SK-N-SH (cell line): ENCODE measurements around the gene WDFY2.

Experiments
- CHD2 ChIP-seq: fragments of 150-350 bp; IDR thresholded peaks from 2 replicates; pipeline ENCODE4 v1.6.1; 2018; ENCODE audit warnings: low read length; ENCODE audit not compliant: partially characterized antibody
- EZH2phosphoT487 ChIP-seq: fragments of 200-600 bp; sonication (generic); IDR thresholded peaks from 2 replicates; pipeline ENCODE4 v1.6.1; 2017; ENCODE audit warnings: low read depth, mixed run types, mild to moderate bottlenecking, antibody characterized with exemption, moderate library complexity, borderline replicate concordance
- SMC3 ChIP-seq: IDR thresholded peaks from 2 replicates; pipeline ENCODE4 v1.6.1; 2012; ENCODE audit warnings: low read depth, low read length, improper control_type of control experiment
- TAF1 ChIP-seq: IDR thresholded peaks from 2 replicates; pipeline ENCODE4 v1.6.1; 2012; ENCODE audit warnings: low read depth, mild to moderate bottlenecking, low read length, moderate library complexity, borderline replicate concordance
- TCF12 ChIP-seq: IDR thresholded peaks from 2 replicates; pipeline ENCODE4 v1.4.0; 2012
- TF ChIP-seq, protein P1 (sequence below): fragments of 200-600 bp; sonication (generic); IDR thresholded peaks from 2 replicates; pipeline ENCODE4 v1.6.1; 2017; ENCODE audit warnings: antibody characterized with exemption, mild to moderate bottlenecking, moderate library complexity
- TF ChIP-seq, protein P2 (sequence below): IDR thresholded peaks from 2 replicates; pipeline ENCODE4 v1.6.1; 2012; ENCODE audit warnings: mild to moderate bottlenecking, low read depth, low read length, moderate library complexity

DNA sequence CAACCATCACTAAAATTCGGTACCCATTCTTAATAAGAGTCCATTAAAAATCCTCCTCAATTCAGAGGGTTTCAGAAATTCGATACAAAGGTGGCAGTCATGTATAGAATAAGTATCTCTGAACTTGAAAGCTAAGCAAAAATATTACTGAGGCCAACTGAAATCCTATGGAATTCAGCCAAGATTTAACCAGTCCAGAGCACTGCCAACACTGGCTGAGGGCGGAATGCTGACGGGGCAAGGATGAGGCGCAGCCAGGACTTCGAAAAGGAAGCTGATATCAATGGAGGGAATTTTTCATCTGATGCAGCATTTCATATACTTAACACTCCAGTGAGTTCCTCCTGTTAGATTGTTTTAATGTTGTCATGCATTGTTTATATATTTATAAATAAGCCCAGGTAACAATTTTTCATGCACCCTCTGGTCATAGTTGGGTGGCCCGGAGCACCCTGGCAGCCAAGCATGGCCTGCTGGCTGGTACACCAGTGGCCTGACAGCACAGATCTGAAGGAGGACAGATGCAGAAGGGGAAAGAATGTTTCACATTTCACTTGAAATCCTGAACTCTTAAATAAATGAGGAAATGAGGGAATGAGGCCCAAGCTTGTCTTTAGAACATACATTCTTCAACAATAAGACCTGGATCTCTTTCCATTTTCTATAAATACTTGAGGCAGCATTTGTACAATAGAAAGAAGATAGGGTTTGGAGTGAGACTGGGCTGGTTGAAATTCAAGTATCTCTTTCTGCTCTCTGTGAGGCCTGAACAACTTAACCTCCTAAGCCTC lies 41.5 kb downstream of the WDFY2 start:
- TF ChIP-seq TCF12 (no peak), EZH2phosphoT487 (no peak), CHD2 (no peak), SMC3 (no peak), TAF1 (no peak)
- TF ChIP-seq, protein P1, sequence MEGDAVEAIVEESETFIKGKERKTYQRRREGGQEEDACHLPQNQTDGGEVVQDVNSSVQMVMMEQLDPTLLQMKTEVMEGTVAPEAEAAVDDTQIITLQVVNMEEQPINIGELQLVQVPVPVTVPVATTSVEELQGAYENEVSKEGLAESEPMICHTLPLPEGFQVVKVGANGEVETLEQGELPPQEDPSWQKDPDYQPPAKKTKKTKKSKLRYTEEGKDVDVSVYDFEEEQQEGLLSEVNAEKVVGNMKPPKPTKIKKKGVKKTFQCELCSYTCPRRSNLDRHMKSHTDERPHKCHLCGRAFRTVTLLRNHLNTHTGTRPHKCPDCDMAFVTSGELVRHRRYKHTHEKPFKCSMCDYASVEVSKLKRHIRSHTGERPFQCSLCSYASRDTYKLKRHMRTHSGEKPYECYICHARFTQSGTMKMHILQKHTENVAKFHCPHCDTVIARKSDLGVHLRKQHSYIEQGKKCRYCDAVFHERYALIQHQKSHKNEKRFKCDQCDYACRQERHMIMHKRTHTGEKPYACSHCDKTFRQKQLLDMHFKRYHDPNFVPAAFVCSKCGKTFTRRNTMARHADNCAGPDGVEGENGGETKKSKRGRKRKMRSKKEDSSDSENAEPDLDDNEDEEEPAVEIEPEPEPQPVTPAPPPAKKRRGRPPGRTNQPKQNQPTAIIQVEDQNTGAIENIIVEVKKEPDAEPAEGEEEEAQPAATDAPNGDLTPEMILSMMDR, result no peak
- TF ChIP-seq, protein P2, sequence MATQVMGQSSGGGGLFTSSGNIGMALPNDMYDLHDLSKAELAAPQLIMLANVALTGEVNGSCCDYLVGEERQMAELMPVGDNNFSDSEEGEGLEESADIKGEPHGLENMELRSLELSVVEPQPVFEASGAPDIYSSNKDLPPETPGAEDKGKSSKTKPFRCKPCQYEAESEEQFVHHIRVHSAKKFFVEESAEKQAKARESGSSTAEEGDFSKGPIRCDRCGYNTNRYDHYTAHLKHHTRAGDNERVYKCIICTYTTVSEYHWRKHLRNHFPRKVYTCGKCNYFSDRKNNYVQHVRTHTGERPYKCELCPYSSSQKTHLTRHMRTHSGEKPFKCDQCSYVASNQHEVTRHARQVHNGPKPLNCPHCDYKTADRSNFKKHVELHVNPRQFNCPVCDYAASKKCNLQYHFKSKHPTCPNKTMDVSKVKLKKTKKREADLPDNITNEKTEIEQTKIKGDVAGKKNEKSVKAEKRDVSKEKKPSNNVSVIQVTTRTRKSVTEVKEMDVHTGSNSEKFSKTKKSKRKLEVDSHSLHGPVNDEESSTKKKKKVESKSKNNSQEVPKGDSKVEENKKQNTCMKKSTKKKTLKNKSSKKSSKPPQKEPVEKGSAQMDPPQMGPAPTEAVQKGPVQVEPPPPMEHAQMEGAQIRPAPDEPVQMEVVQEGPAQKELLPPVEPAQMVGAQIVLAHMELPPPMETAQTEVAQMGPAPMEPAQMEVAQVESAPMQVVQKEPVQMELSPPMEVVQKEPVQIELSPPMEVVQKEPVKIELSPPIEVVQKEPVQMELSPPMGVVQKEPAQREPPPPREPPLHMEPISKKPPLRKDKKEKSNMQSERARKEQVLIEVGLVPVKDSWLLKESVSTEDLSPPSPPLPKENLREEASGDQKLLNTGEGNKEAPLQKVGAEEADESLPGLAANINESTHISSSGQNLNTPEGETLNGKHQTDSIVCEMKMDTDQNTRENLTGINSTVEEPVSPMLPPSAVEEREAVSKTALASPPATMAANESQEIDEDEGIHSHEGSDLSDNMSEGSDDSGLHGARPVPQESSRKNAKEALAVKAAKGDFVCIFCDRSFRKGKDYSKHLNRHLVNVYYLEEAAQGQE, result no peak
